Right cardiac atrium (tissue), 5 donors: ENCODE data around the gene PLEKHM2. TPM values are rescaled to one million over a fixed set of nuclear protein-coding genes. Genes with fewer than 3 reads are reported as not detected.

Source experiments
- ATAC-seq, 2 donors: fragments of 200-7000 bp; cut with Tn5 transposase; one replicate each; pipeline versions ENCODE4 v1.8.0 to v1.9.1; 2020; ENCODE audit warnings: moderate library complexity in 2 of 2, mild to moderate bottlenecking in 1 of 2
- DNase-seq, 3 donors: peaks; one replicate each; pipeline ENCODE4 v3.0.0-alpha.2; 2020
- H3K27ac ChIP-seq: one replicate; pipeline ENCODE4 v1.5.1; 2013; ENCODE audit warnings: mild to moderate bottlenecking, low read length, control low read depth, moderate library complexity
- H3K27me3 ChIP-seq: one replicate; pipeline ENCODE4 v1.6.1; 2013; ENCODE audit not compliant: control insufficient read depth, insufficient read depth
- H3K4me1 ChIP-seq: one replicate; pipeline ENCODE4 v1.6.1; 2013; ENCODE audit warnings: low read length; ENCODE audit not compliant: control insufficient read depth, insufficient read depth
- H3K4me3 ChIP-seq: one replicate; pipeline ENCODE4 v1.5.1; 2013; ENCODE audit warnings: low read length, control low read depth
- H3K9me3 ChIP-seq: one replicate; pipeline ENCODE4 v1.6.1; 2013; ENCODE audit warnings: low read length; ENCODE audit not compliant: control insufficient read depth
- WGBS: extraction: QIAGEN DNeasy Blood & Tissue Kit; methylation state at CpG from one replicate; pipeline ENCODE4 v1.1.7; 2013; 5-methylcytosine and 5-hydroxymethylcytosine counted together
- intact Hi-C, 4 donors: fragments of 100-400 bp; cut with DNase I; formaldehyde crosslinking; loops; one replicate each; pipeline versions ENCODE4 v1.11.0 to v1.14.0; 2022 to 2023
- polyA plus RNA-seq: library from polyadenylated mRNA; stranded (reverse); fragments of 200-250 nt; gene quantifications from one replicate; pipeline ENCODE4 v1.2.3, GENCODE V29; 2013
- total RNA-seq, 4 donors: library from RNA; stranded (reverse); fragmentation: NEBNext Ultra II Directional; extraction: Animal tissue kit (Norgen Biotek cat#: 25700); gene quantifications; one replicate each; pipeline ENCODE4 v1.2.1, GENCODE V29; 2021
- donor health status: healthy with polysubstance abuse.
- donor health status: DM: no; HTN: yes; CAD: no.
- donor health status: DM: no; HTN: no; CAD: no.
- donor health status: DM: no; HTN: yes; CAD: no; lungs with severe emphysema.
- donor health status: DM: yes; HTN: yes; CAD: no.

The PLEKHM2 gene
- total and polyA plus RNA-seq, 5 donors: 71.8 to 85.1 (median 73.4) TPM

GRCh38 chr1:15764890-15765289 is 80.8 kb downstream of the PLEKHM2 start:
- ATAC-seq (no peak), DNase-seq (no peak)
- Histone ChIP-seq H3K27ac (no peak overlapping the region), H3K9me3 (no peaks in the 10 kb centered on the region), H3K4me1 (peaks cover 11% of the 10 kb centered on the region), H3K27me3 (no peaks in the 10 kb centered on the region), H3K4me3 (no peak overlapping the region)
- intact Hi-C loops: no loop called here
- WGBS: 88% methylated on average over 15 of the region's 15 CpGs

- no peaks in the 10 kb centered on the region for H3K9me3 ChIP-seq
- WGBS: 66% methylated on average over 20 of the region's 20 CpGs
- peaks cover 11% of the 10 kb centered on the region for H3K4me1 ChIP-seq
- H3K27ac ChIP-seq: no peak overlapping the region
- no peaks in the 10 kb centered on the region for H3K27me3 ChIP-seq
- no peak overlapping the region for H3K4me3 ChIP-seq
- no peak for DNase-seq
- intact Hi-C loops: no loop called here
- ATAC-seq: no peak
Measured at GRCh38 chr1:15765495-15766194, 81.5 kb downstream of the PLEKHM2 start.

- no peak for ATAC-seq
- DNase-seq: no peak
- Histone ChIP-seq H3K9me3 (no peaks in the 10 kb centered on the region), H3K4me3 (no peak overlapping the region), H3K4me1 (peaks cover 4% of the 10 kb centered on the region), H3K27ac (no peak overlapping the region), H3K27me3 (no peaks in the 10 kb centered on the region)
- 85% methylated on average over 5 of the region's 5 CpGs for WGBS
- intact Hi-C loops: no loop called here
Measured at GRCh38 chr1:15767941-15768340, 83.8 kb downstream of the PLEKHM2 start.

GRCh38 chr1:15768388-15768787 is 84.3 kb downstream of the PLEKHM2 start:
- 94% methylated on average over 7 of the region's 7 CpGs for WGBS
- H3K9me3 ChIP-seq: no peaks in the 10 kb centered on the region
- H3K27ac ChIP-seq: no peak overlapping the region
- DNase-seq: no peak
- no peak overlapping the region for H3K4me3 ChIP-seq
- ATAC-seq: no peak
- intact Hi-C loops: no loop called here
- peaks cover 4% of the 10 kb centered on the region for H3K4me1 ChIP-seq
- no peaks in the 10 kb centered on the region for H3K27me3 ChIP-seq

GRCh38 chr1:15770313-15770962 is 86.3 kb downstream of the PLEKHM2 start:
- DNase-seq: no peak
- Histone ChIP-seq H3K9me3 (no peaks in the 10 kb centered on the region), H3K27ac (no peak overlapping the region), H3K27me3 (no peaks in the 10 kb centered on the region), H3K4me3 (no peak overlapping the region), H3K4me1 (no peaks in the 10 kb centered on the region)
- intact Hi-C loops: no loop called here
- ATAC-seq: no peak
- 94% methylated on average over 14 of the region's 14 CpGs for WGBS

GRCh38 chr1:15771836-15772515 is 87.9 kb downstream of the PLEKHM2 start:
- intact Hi-C loops: no loop called here
- Histone ChIP-seq H3K4me1 (no peaks in the 10 kb centered on the region), H3K27ac (no peak overlapping the region), H3K4me3 (no peak overlapping the region), H3K27me3 (no peaks in the 10 kb centered on the region), H3K9me3 (no peaks in the 10 kb centered on the region)
- ATAC-seq: no peak
- no peak for DNase-seq
- WGBS: 67% methylated on average over 6 of the region's 6 CpGs

GRCh38 chr1:15775706-15776105 is 91.6 kb downstream of the PLEKHM2 start:
- intact Hi-C loops: no loop called here
- WGBS: 77% methylated on average over 2 of the region's 2 CpGs
- Histone ChIP-seq H3K4me1 (no peaks in the 10 kb centered on the region), H3K4me3 (no peak overlapping the region), H3K27ac (no peak overlapping the region), H3K27me3 (no peaks in the 10 kb centered on the region), H3K9me3 (no peaks in the 10 kb centered on the region)
- ATAC-seq (no peak), DNase-seq (no peak)

GRCh38 chr1:15777909-15778707 is 94.0 kb downstream of the PLEKHM2 start:
- Histone ChIP-seq H3K27me3 (no peaks in the 10 kb centered on the region), H3K9me3 (no peaks in the 10 kb centered on the region), H3K4me1 (no peaks in the 10 kb centered on the region), H3K27ac (no peak overlapping the region), H3K4me3 (no peak overlapping the region)
- DNase-seq (no peak), ATAC-seq (no peak)
- intact Hi-C loops: no loop called here
- 82% methylated on average over 7 of the region's 7 CpGs for WGBS

Other genes with a start within 250 kb of the PLEKHM2 start
- 1 to 10 TPM in 1 of 4 donors, not detected in 3; 1.1 TPM for gene CTRC, start 245.9 kb upstream of the PLEKHM2 start, total RNA-seq
- gene CTRC, start 245.9 kb upstream of the PLEKHM2 start, polyA plus RNA-seq: not detected
- not detected for gene CELA2A, start 227.6 kb upstream of the PLEKHM2 start, total RNA-seq
- gene CELA2A, start 227.6 kb upstream of the PLEKHM2 start, polyA plus RNA-seq: not detected
- gene CELA2B, start 208.2 kb upstream of the PLEKHM2 start, total RNA-seq: not detected
- not detected for gene CELA2B, start 208.2 kb upstream of the PLEKHM2 start, polyA plus RNA-seq
- gene CASP9, start 160.1 kb upstream of the PLEKHM2 start, total RNA-seq: 10 to 100 TPM in 3 of 4 donors, 1 to 10 TPM in 1; 8.1 to 14.2 (median 13.1) TPM
- 12.8 TPM for gene CASP9, start 160.1 kb upstream of the PLEKHM2 start, polyA plus RNA-seq
- 10 to 100 TPM; 16.2 to 22.6 (median 18.7) TPM for gene DNAJC16, start 157.5 kb upstream of the PLEKHM2 start, total RNA-seq
- gene DNAJC16, start 157.5 kb upstream of the PLEKHM2 start, polyA plus RNA-seq: 5.4 TPM
- gene AGMAT, start 99.3 kb upstream of the PLEKHM2 start, total RNA-seq: under 1 TPM in 2 of 4 donors, not detected in 2; 0.12 to 0.40 TPM
- gene AGMAT, start 99.3 kb upstream of the PLEKHM2 start, polyA plus RNA-seq: 0.07 TPM
- gene DDI2, start 66.9 kb upstream of the PLEKHM2 start, total RNA-seq: 10 to 100 TPM; 23.1 to 27.0 (median 25.4) TPM
- gene DDI2, start 66.9 kb upstream of the PLEKHM2 start, polyA plus RNA-seq: 9.8 TPM
- gene SLC25A34, start 51.9 kb downstream of the PLEKHM2 start, total RNA-seq: 1 to 10 TPM; 3.0 to 4.4 (median 3.3) TPM
- 8.1 TPM for gene SLC25A34, start 51.9 kb downstream of the PLEKHM2 start, polyA plus RNA-seq
- gene TMEM82, start 58.2 kb downstream of the PLEKHM2 start, total RNA-seq: not detected
- not detected for gene TMEM82, start 58.2 kb downstream of the PLEKHM2 start, polyA plus RNA-seq
- gene FBLIM1, start 74.5 kb downstream of the PLEKHM2 start, total RNA-seq: 100 to 1,000 TPM in 1 of 4 donors, 10 to 100 TPM in 3; 83.6 to 112 (median 94.6) TPM
- 95.0 TPM for gene FBLIM1, start 74.5 kb downstream of the PLEKHM2 start, polyA plus RNA-seq
- gene UQCRHL, start 123.3 kb downstream of the PLEKHM2 start, total RNA-seq: 1 to 10 TPM; 3.3 to 4.0 (median 3.5) TPM
- 11.7 TPM for gene UQCRHL, start 123.3 kb downstream of the PLEKHM2 start, polyA plus RNA-seq
- gene SPEN, start 163.4 kb downstream of the PLEKHM2 start, total RNA-seq: 10 to 100 TPM; 25.9 to 34.2 (median 31.9) TPM
- gene SPEN, start 163.4 kb downstream of the PLEKHM2 start, polyA plus RNA-seq: 15.2 TPM